T-helper 1 cell treated with Interleukin-12 subunit alpha and Interleukin-12 subunit beta and Interleukin-4 antibody, amounts not matched to agents 30 μg/mL and 1 μg/mL, for 36 hours (primary cell): Measurements from ENCODE around the gene JMJD1C.
"Not testable (repeated sequence)": the region's sequence is repeated elsewhere in the genome, so short reads cannot be mapped to it uniquely, and the experiment has no call there.

ENCODE experiments used
- H3K27ac Mint-ChIP-seq: one replicate; pipeline ENCODE4 v1.8.0; 2021; ENCODE audit warnings: mild to moderate bottlenecking, mixed read lengths
- H3K27me3 Mint-ChIP-seq: one replicate; pipeline ENCODE4 v1.8.0; 2021; ENCODE audit warnings: low read depth, mixed read lengths
- H3K36me3 Mint-ChIP-seq: one replicate; pipeline ENCODE4 v1.8.0; 2021; ENCODE audit warnings: low read depth, mixed read lengths
- H3K4me1 Mint-ChIP-seq: one replicate; pipeline ENCODE4 v1.8.0; 2021; ENCODE audit warnings: low read depth, mixed read lengths
- H3K4me3 Mint-ChIP-seq: one replicate; pipeline ENCODE4 v1.8.0; 2021; ENCODE audit warnings: mild to moderate bottlenecking, moderate library complexity, mixed read lengths
- H3K9me3 Mint-ChIP-seq: one replicate; pipeline ENCODE4 v1.8.0; 2021; ENCODE audit warnings: mixed read lengths

JMJD1C gene

GRCh38 chr10:63165249-63165648, 300.5 kb downstream of the JMJD1C start:
- Mint-ChIP-seq H3K36me3 (peaks cover 22% of the 10 kb centered on the region), H3K4me1 (peaks cover 18% of the 10 kb centered on the region), H3K27me3 (no peaks in the 10 kb centered on the region), H3K4me3 (no peak overlapping the region), H3K9me3 (no peaks in the 10 kb centered on the region), H3K27ac (no peak overlapping the region)

GRCh38 chr10:63164166-63164623, 301.6 kb downstream of the JMJD1C start:
- no peaks in the 10 kb centered on the region for H3K27me3 Mint-ChIP-seq
- no peaks in the 10 kb centered on the region for H3K9me3 Mint-ChIP-seq
- peaks cover 14% of the 10 kb centered on the region for H3K36me3 Mint-ChIP-seq
- no peak overlapping the region for H3K4me3 Mint-ChIP-seq
- H3K27ac Mint-ChIP-seq = no peak overlapping the region
- peaks cover 13% of the 10 kb centered on the region for H3K4me1 Mint-ChIP-seq

GRCh38 chr10:63161592-63161991, 304.2 kb downstream of the JMJD1C start:
- Mint-ChIP-seq H3K27me3 (no peaks in the 10 kb centered on the region), H3K36me3 (peaks cover 3% of the 10 kb centered on the region)

DNA sequence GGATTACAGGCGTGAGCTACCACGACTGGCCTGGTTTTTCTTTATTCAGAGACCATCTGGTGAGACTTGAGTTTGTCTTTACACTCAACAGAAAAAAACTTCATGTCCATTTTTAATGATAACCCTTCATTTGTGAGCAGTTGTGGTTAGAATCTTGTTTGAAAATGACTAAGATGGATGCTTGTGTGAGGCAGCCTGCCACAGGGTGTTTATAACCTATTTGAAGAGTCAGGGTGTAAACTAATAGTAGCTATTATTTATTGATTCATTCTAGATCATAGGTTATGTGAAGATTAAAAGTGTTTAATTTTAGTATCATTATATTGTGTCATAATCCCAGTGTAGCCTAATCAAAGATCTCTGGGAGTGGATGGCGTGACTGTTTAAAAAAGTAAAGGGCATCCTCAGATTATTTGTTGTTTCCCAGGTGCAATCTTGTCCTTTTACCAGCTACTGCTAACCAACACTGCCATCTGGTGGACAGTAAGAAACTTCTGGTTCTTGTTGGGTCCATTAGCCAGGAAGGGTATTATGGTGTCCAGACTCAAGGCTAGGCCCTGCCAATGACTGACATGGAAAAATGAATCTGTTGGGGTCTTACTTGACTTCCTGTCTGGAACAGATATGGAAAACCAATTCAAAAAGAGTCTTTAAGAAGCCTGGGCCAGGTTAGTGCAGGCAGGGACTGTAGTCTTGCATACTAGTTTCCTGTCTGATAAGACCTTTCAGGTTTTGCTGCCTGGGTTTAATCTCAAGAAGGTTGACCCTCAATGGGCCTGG, 307.7 kb downstream of the JMJD1C start:
- peaks cover 16% of the 10 kb centered on the region for H3K4me1 Mint-ChIP-seq
- H3K4me3 Mint-ChIP-seq = no peak overlapping the region
- peaks cover 18% of the 10 kb centered on the region for H3K36me3 Mint-ChIP-seq
- no peak overlapping the region for H3K27ac Mint-ChIP-seq
- no peaks in the 10 kb centered on the region for H3K27me3 Mint-ChIP-seq
- no peaks in the 10 kb centered on the region for H3K9me3 Mint-ChIP-seq

More at GRCh38 chr10:63161592-63161991, 304.2 kb downstream of the JMJD1C start:
- Mint-ChIP-seq H3K4me3 (no peak overlapping the region), H3K4me1 (peaks cover 15% of the 10 kb centered on the region), H3K27ac (no peak overlapping the region), H3K9me3 (no peaks in the 10 kb centered on the region)

DNA sequence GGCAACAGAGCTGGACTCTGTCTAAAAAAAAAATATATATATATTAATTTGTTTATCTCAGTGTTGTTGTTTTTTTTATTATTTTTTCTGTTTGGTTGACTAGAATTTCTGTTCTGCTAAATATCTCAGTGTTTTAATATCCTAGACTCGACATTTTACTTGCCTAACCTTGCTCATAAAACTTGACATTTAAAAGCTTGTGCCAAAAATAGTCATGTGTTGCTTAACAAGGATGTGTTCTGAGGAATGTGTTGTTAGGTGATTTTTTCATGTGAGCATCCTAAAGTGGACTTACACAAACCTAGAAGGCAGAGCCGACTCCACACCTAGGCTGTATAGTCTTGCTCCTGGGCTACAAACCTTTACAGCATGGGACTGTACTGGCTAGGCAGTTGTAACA, 309.5 kb downstream of the JMJD1C start:
- Mint-ChIP-seq H3K9me3 (no peaks in the 10 kb centered on the region), H3K27me3 (no peaks in the 10 kb centered on the region), H3K4me1 (peaks cover 12% of the 10 kb centered on the region), H3K27ac (no peak overlapping the region), H3K4me3 (no peak overlapping the region), H3K36me3 (peaks cover 23% of the 10 kb centered on the region)

- no peaks in the 10 kb centered on the region for H3K9me3 Mint-ChIP-seq
- peaks cover 25% of the 10 kb centered on the region for H3K36me3 Mint-ChIP-seq
- no peaks in the 10 kb centered on the region for H3K27me3 Mint-ChIP-seq
- H3K27ac Mint-ChIP-seq = no peak overlapping the region
- no peak overlapping the region for H3K4me3 Mint-ChIP-seq
- peaks cover 12% of the 10 kb centered on the region for H3K4me1 Mint-ChIP-seq
These were observed 310.3 kb downstream of the JMJD1C start for GRCh38 chr10:63155388-63156020.

- peaks cover 12% of the 10 kb centered on the region for H3K4me1 Mint-ChIP-seq
- no peak overlapping the region for H3K27ac Mint-ChIP-seq
- H3K9me3 Mint-ChIP-seq = no peaks in the 10 kb centered on the region
- no peak overlapping the region for H3K4me3 Mint-ChIP-seq
- peaks cover 25% of the 10 kb centered on the region for H3K36me3 Mint-ChIP-seq
- H3K27me3 Mint-ChIP-seq = no peaks in the 10 kb centered on the region
These were observed 311.0 kb downstream of the JMJD1C start for GRCh38 chr10:63154546-63155387.

GRCh38 chr10:63153868-63154545, 311.8 kb downstream of the JMJD1C start:
- H3K27ac Mint-ChIP-seq, H3K4me3 Mint-ChIP-seq, H3K9me3 Mint-ChIP-seq, H3K27me3 Mint-ChIP-seq: not testable (repeated sequence)
- Mint-ChIP-seq H3K36me3 (peaks cover 28% of the 10 kb centered on the region), H3K4me1 (peaks cover 13% of the 10 kb centered on the region)

GRCh38 chr10:63150745-63151144, 315.0 kb downstream of the JMJD1C start:
- Mint-ChIP-seq H3K36me3 (peaks cover 40% of the 10 kb centered on the region), H3K27me3 (no peaks in the 10 kb centered on the region), H3K9me3 (no peaks in the 10 kb centered on the region), H3K27ac (no peak overlapping the region), H3K4me3 (no peak overlapping the region), H3K4me1 (peaks cover 14% of the 10 kb centered on the region)

GRCh38 chr10:63146503-63146902, 319.3 kb downstream of the JMJD1C start:
- H3K36me3 Mint-ChIP-seq = peaks cover 18% of the 10 kb centered on the region

GRCh38 chr10:63145782-63146181, 320.0 kb downstream of the JMJD1C start:
- Mint-ChIP-seq H3K36me3 (peaks cover 16% of the 10 kb centered on the region), H3K27me3 (no peaks in the 10 kb centered on the region), H3K9me3 (no peaks in the 10 kb centered on the region), H3K4me3 (no peak overlapping the region), H3K4me1 (peaks cover 20% of the 10 kb centered on the region), H3K27ac (no peak overlapping the region)

More at GRCh38 chr10:63146503-63146902, 319.3 kb downstream of the JMJD1C start:
- Mint-ChIP-seq H3K4me1 (peaks cover 20% of the 10 kb centered on the region), H3K4me3 (no peak overlapping the region), H3K27me3 (no peaks in the 10 kb centered on the region), H3K9me3 (no peaks in the 10 kb centered on the region), H3K27ac (no peak overlapping the region)

- Mint-ChIP-seq H3K36me3 (peaks cover 13% of the 10 kb centered on the region), H3K27me3 (no peaks in the 10 kb centered on the region), H3K9me3 (no peaks in the 10 kb centered on the region), H3K4me1 (peaks cover 22% of the 10 kb centered on the region), H3K4me3 (no peak overlapping the region), H3K27ac (no peak overlapping the region)
These were observed 321.8 kb downstream of the JMJD1C start for GRCh38 chr10:63143987-63144386.

DNA sequence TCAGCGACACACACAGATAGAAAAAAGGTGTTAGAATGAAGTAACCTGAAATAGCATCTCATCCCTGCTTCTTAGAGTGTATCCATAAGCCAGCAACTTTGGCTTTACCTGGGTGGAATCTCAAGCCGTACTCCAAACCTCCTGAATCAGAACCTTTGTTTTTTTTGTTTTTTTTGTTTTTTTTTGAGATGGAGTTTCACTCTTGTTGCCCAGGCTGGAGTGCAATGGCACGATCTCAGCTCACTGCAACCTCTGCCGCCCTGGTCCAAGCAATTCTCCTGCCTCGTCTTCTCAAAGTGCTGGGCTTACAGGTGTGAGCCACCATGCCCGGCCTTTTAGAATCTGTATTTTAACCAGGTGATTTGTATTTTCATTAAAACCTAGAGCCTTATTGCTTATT, 323.6 kb downstream of the JMJD1C start:
- H3K36me3 Mint-ChIP-seq = peaks cover 8% of the 10 kb centered on the region
- no peak overlapping the region for H3K4me3 Mint-ChIP-seq
- no peak overlapping the region for H3K27ac Mint-ChIP-seq
- H3K4me1 Mint-ChIP-seq = peaks cover 26% of the 10 kb centered on the region
- no peaks in the 10 kb centered on the region for H3K9me3 Mint-ChIP-seq
- no peaks in the 10 kb centered on the region for H3K27me3 Mint-ChIP-seq

DNA sequence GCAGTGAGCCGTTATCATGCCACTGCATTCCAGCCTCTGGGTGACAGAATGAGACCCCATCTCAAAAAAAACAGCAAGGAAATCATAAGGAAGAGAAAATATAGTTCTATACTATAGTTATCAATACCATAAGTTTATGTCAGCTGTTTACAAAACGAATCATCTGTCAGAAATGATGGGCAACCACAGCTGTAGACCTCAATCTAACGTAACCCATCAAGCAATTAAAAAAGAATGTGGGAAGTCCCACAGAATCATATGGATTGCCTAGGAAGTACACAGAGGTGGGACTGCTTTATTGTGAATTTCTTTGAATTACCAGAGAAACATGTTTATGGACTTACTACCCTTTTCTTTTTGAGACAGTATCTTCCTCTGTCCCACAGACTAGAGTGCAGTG, 325.7 kb downstream of the JMJD1C start:
- no peaks in the 10 kb centered on the region for H3K27me3 Mint-ChIP-seq
- no peaks in the 10 kb centered on the region for H3K9me3 Mint-ChIP-seq
- no peak overlapping the region for H3K4me3 Mint-ChIP-seq
- peaks cover 5% of the 10 kb centered on the region for H3K36me3 Mint-ChIP-seq
- H3K27ac Mint-ChIP-seq = no peak overlapping the region
- H3K4me1 Mint-ChIP-seq = peaks cover 28% of the 10 kb centered on the region
